Osteoblast (primary cell): ENCODE data around the gene DIRAS1. TPM values are rescaled to one million over a fixed set of nuclear protein-coding genes. Genes with fewer than 3 reads are reported as not detected.
"Not testable (repeated sequence)": the region's sequence is repeated elsewhere in the genome, so short reads cannot be mapped to it uniquely, and the experiment has no call there.

Experiments used
- DNase-seq: peaks from one replicate; pipeline ENCODE4 v3.0.0; 2011; ENCODE audit warnings: low spot score, mixed read lengths; ENCODE audit not compliant: insufficient read length; ENCODE audit errors: missing footprints
- H2AFZ ChIP-seq: 2 replicates; pipeline ENCODE4 v1.6.0; 2011; ENCODE audit warnings: mild to moderate bottlenecking, low read length
- H3K27ac ChIP-seq: 2 replicates; pipeline ENCODE4 v1.5.1; 2011; ENCODE audit warnings: mild to moderate bottlenecking, low read depth, low read length, moderate library complexity
- H3K27me3 ChIP-seq: 2 replicates; pipeline ENCODE4 v1.6.0; 2012; ENCODE audit warnings: mild to moderate bottlenecking, control low read depth, inconsistent platforms, low read length, moderate library complexity; ENCODE audit not compliant: insufficient read depth
- H3K36me3 ChIP-seq: 2 replicates; pipeline ENCODE4 v1.5.1; 2011; ENCODE audit warnings: mild to moderate bottlenecking, low read length, control low read depth, moderate library complexity; ENCODE audit not compliant: insufficient read depth
- H3K4me1 ChIP-seq: 2 replicates; pipeline ENCODE4 v1.5.1; 2011; ENCODE audit warnings: mild to moderate bottlenecking, low read length, control low read depth, moderate library complexity; ENCODE audit not compliant: insufficient read depth
- H3K4me2 ChIP-seq: 2 replicates; pipeline ENCODE4 v1.6.0; 2011; ENCODE audit warnings: mild to moderate bottlenecking, low read length; ENCODE audit not compliant: insufficient read depth
- H3K4me3 ChIP-seq: fragments of 200-600 bp; sonication (generic); 3 replicates; pipeline ENCODE4 v1.5.1; 2012; ENCODE audit warnings: mild to moderate bottlenecking, low read length, inconsistent platforms; ENCODE audit not compliant: insufficient read depth
- H3K79me2 ChIP-seq: 2 replicates; pipeline ENCODE4 v1.6.0; 2012; ENCODE audit warnings: mild to moderate bottlenecking, low read length, control low read depth, inconsistent platforms; ENCODE audit not compliant: insufficient read depth
- H3K9me3 ChIP-seq: 2 replicates; pipeline ENCODE4 v1.5.1; 2011; ENCODE audit warnings: low read depth, low read length, control low read depth
- H4K20me1 ChIP-seq: 2 replicates; pipeline ENCODE4 v1.6.0; 2012; ENCODE audit warnings: mild to moderate bottlenecking, low read length, control low read depth; ENCODE audit not compliant: insufficient read depth
- CTCF ChIP-seq: IDR thresholded peaks from 2 replicates; pipeline ENCODE4 v1.5.1; 2011; ENCODE audit warnings: mild to moderate bottlenecking, low read depth, low read length, moderate library complexity; ENCODE audit errors: extremely low read depth
- total RNA-seq: library from RNA; depleted of rRNA; stranded (reverse); fragments of >200 nt; gene quantifications from 2 replicates; pipeline ENCODE4 v1.2.3, GENCODE V29; 2012

The DIRAS1 gene
- total RNA-seq, 1 donor, result 14.8 TPM

GRCh38 chr19:2680808-2681207 lies 40.4 kb downstream of the DIRAS1 start:
- Histone ChIP-seq H3K27me3 (peaks cover 6% of the 10 kb centered on the region), H3K27ac (no peak overlapping the region), H3K4me1 (no peaks in the 10 kb centered on the region), H2AFZ (no peak overlapping the region), H3K79me2 (no peaks in the 10 kb centered on the region), H3K4me3 (no peak overlapping the region), H3K36me3 (no peaks in the 10 kb centered on the region), H4K20me1 (no peaks in the 10 kb centered on the region), H3K9me3 (no peaks in the 10 kb centered on the region), H3K4me2 (no peak overlapping the region)
- DNase-seq, result no peak
- TF ChIP-seq CTCF, result no peak

GRCh38 chr19:2679439-2679838 lies 41.7 kb downstream of the DIRAS1 start:
- H3K4me2 ChIP-seq, result no peak overlapping the region
- no peaks in the 10 kb centered on the region for H3K4me1 ChIP-seq
- H3K9me3 ChIP-seq, result no peaks in the 10 kb centered on the region
- peaks cover 16% of the 10 kb centered on the region for H3K27me3 ChIP-seq
- TF ChIP-seq CTCF, result no peak
- H4K20me1 ChIP-seq, result no peaks in the 10 kb centered on the region
- no peaks in the 10 kb centered on the region for H3K79me2 ChIP-seq
- no peaks in the 10 kb centered on the region for H3K36me3 ChIP-seq
- H3K4me3 ChIP-seq, result no peak overlapping the region
- no peak for DNase-seq
- no peak overlapping the region for H3K27ac ChIP-seq
- no peak overlapping the region for H2AFZ ChIP-seq

- not testable (repeated sequence) for H3K9me3 ChIP-seq, H2AFZ ChIP-seq, H4K20me1 ChIP-seq, H3K27ac ChIP-seq, H3K4me1 ChIP-seq, H3K4me3 ChIP-seq, H3K79me2 ChIP-seq, DNase-seq, H3K4me2 ChIP-seq, H3K36me3 ChIP-seq
- H3K27me3 ChIP-seq, result peaks cover 16% of the 10 kb centered on the region
These were observed 42.2 kb downstream of the DIRAS1 start for GRCh38 chr19:2678948-2679347.

- Histone ChIP-seq H3K9me3 (no peaks in the 10 kb centered on the region), H3K27ac (no peak overlapping the region), H3K27me3 (peaks cover 16% of the 10 kb centered on the region), H2AFZ (no peak overlapping the region), H4K20me1 (no peaks in the 10 kb centered on the region), H3K4me3 (no peak overlapping the region), H3K4me2 (no peak overlapping the region), H3K79me2 (no peaks in the 10 kb centered on the region), H3K4me1 (no peaks in the 10 kb centered on the region), H3K36me3 (no peaks in the 10 kb centered on the region)
- peak; percentile 25 for DNase-seq
- no peak for TF ChIP-seq CTCF
These were observed 43.0 kb downstream of the DIRAS1 start for GRCh38 chr19:2678044-2678671.
